Hematopoietic multipotent progenitor cell treated with erythropoietin and hydrocortisone succinate and interleukin-3 and kit ligand, for 6 days (in vitro differentiated cells): ENCODE measurements around the gene SOCS3.

ENCODE experiments used
- DNase-seq: peaks from one replicate; pipeline ENCODE4 v3.0.0-alpha.2; 2015

SOCS3 gene, protein sequence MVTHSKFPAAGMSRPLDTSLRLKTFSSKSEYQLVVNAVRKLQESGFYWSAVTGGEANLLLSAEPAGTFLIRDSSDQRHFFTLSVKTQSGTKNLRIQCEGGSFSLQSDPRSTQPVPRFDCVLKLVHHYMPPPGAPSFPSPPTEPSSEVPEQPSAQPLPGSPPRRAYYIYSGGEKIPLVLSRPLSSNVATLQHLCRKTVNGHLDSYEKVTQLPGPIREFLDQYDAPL

GRCh38 chr17:78359997-78360370 lies at the start of gene SOCS3:
TSS of gene SOCS3 (minus strand) at chr17:78360077. CDS start at chr17:78359095, 982 bp downstream.
- DNase-seq, result peak; percentile 96

GRCh38 chr17:78409191-78409928 lies 49.5 kb upstream of the SOCS3 start:
- DNase-seq, result no peak

GRCh38 chr17:78408476-78409050 lies 48.7 kb upstream of the SOCS3 start:
- no peak for DNase-seq

DNA sequence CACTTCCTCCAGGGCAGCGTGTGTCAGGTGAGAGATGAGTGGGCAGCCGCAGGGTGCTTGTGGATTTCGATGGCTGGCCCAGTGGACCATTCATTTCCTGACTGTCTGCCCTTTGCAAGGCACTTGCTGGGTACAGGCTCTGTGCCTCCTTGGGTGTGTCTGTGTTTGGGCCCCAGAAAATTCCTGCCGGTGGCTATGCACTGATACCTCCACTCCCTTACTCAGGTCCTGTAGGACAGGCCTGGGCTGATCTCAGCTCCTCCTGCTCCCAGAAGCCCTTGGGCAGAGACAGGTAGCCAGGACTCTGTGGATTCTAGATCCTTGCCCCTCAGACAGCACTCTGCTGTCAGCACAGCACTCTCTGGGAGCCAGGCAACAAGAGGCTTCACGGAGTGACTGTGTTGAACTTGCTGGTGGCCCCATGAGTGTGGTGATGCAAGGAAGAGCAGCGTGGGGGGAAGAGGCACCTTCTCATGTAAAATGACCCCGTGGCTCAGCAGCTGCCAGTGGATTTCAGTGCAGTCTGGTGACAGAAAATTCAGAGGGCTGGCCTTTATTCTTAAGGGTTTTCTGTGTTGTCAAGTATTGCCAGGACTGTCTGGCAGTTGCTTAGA lies 47.6 kb upstream of the SOCS3 start:
- no peak for DNase-seq

GRCh38 chr17:78406920-78407319 lies 47.0 kb upstream of the SOCS3 start:
- DNase-seq, result no peak

DNA sequence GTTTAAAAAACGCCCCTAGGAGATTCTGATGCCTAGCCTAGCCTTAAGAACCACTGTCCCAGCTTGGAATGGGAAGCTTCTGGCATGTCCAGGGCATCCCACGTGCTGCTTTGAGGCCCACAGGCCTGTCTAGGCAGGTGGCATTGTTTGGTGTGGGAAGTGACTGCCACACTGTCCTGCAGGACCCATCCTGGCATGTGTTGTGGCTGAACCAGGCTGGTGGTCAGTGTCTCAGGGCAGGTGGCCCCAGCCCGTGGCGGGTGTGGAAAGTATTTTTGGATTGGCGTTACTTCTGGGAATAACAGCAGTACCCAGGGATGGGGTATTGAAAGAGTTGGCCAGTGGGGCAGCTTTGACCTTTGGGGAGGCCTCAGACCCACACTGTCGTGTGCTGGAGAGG lies 46.5 kb upstream of the SOCS3 start:
- DNase-seq, result no peak

- DNase-seq, result no peak
Observed at GRCh38 chr17:78403822-78404221, 43.9 kb upstream of the SOCS3 start.

- DNase-seq, result no peak
Observed at GRCh38 chr17:78401891-78402290, 42.0 kb upstream of the SOCS3 start.

DNA sequence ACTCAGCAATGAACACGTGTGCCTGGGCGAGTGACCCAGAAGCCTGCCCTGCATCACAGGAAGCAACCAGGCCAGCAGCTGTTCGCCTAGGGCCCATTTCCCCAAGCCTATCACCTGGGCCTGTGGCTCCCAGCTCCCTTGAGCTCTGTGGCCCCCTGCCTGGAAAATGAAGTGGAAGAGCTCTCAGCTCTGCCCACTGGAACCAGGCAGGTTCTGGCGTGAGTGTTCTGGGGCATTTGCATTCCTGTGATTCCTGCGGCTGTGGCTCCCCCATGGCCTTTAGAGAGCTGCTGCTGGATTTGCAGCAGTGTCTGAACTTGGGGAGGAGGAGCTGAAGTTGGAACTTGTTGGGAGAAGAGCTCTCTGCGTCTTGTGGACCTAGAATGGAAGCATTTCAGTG lies 41.4 kb upstream of the SOCS3 start:
- no peak for DNase-seq

DNA sequence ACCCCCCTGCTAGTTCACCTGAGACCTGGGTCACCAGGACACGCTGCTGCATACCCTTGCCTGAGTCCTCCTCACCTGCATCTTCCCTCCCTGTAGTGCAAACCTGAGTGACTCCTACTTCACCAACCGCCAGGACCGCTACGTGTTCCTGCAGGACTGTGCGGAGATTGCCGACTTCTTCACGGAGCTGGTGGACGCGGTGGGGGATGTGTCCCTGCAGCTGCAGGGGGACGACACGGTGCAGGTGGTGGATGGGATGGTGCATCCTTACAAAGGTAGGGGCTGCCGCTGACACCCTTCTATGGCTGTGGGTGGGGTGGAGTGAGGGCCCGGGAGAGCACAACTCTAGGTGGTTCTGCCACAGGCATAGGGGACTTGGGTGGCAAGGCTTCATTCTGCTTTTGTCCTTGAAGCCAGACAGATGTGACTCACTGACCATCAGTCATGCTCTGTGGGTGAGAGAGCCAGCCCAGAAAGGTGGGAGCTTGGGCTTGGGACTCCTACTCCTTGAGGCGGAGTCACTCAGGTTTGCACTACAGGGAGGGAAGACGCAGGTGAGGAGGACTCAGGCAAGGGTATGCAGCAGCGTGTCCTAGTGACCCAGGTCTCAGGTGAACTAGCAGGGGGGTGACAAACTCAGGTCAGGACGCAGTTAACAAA lies 40.8 kb upstream of the SOCS3 start:
- DNase-seq, result no peak

GRCh38 chr17:78399693-78400144 lies 39.8 kb upstream of the SOCS3 start:
- DNase-seq, result no peak

GRCh38 chr17:78399028-78399692 lies 39.3 kb upstream of the SOCS3 start:
- DNase-seq, result no peak

DNA sequence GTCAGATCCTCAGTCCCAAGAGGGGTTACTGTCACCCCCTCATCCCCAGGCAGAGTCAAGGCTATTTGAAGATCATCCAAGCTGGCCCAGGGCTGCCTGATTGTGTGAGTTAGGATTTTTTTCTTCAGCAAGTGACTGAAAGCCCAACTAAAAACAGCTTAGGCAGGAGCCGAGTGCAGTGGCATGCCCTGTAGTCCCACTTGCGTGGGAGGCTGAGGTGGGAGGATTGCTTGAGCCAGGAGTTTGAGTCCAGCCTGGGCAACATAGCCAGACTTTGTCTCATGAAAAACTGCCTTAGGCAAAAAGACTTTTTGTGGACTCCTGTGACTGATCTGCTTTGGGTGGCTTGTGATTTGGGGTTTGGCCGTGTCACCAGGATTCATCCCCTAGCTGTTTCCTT lies 38.5 kb upstream of the SOCS3 start:
- no peak for DNase-seq

GRCh38 chr17:78397681-78398101 lies 37.8 kb upstream of the SOCS3 start:
- no peak for DNase-seq

GRCh38 chr17:78396441-78397337 lies 36.8 kb upstream of the SOCS3 start:
- DNase-seq, result no peak

GRCh38 chr17:78395155-78395554 lies 35.3 kb upstream of the SOCS3 start:
- DNase-seq, result no peak

- no peak for DNase-seq
Observed at GRCh38 chr17:78394209-78394608, 34.3 kb upstream of the SOCS3 start.

DNA sequence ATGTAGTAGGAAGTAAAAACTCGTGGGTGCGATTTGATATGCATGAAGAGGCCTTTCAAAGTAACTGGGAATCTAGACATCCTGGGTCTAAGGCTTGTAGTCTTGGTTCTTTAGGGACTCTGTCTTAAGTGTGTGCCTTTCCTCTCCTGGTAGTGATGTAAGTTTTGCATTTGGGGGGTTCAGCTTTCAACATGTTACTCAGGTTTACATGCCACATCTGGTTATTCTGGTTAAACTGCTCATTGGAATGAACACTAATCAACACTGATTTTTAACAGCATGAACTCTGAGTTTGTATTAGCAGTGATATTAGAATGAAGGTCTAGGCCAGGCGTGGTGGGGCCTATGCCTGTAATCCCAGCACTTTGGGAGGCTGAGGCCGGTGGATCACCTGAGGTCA lies 33.7 kb upstream of the SOCS3 start:
- no peak for DNase-seq

DNA sequence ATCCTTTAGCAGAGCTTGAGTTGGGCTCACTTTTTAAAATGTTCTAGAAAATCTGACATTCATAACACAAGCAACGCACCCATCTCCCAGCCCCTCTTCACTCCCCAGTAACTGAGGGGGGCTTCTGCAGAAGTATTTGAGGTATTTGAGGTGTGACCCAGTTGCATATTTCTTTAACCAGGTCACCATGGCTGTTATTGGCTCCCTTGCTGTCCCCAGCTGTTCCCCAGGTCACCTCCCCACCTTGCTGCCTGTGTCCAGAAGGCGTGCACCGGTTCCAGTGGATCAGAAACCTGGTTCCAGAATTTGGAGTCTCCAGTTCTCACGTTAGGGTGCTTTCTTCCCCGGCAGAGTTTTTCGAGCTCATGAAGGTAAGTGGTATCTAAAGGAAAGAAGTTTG lies 32.4 kb upstream of the SOCS3 start:
- no peak for DNase-seq

DNA sequence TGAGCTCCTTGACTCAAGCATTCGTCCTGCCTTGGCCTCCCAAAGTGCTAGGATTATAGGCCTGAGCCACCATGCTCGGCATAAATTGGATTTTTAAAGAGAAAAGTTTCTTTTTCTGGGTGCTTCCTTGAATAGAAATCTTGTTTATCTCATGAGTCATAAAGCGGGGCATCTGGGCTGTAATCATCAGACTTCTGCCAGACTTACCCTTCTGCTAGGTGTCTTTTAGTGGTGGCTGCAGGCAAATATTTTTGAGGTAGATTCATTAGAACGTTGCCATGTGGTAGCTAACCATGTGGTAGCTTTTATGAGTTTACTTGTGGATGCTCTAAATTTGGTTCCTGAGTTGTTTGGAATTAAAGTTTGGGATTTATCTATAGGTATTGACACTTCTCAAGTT lies 32.0 kb upstream of the SOCS3 start:
- DNase-seq, result no peak

DNA sequence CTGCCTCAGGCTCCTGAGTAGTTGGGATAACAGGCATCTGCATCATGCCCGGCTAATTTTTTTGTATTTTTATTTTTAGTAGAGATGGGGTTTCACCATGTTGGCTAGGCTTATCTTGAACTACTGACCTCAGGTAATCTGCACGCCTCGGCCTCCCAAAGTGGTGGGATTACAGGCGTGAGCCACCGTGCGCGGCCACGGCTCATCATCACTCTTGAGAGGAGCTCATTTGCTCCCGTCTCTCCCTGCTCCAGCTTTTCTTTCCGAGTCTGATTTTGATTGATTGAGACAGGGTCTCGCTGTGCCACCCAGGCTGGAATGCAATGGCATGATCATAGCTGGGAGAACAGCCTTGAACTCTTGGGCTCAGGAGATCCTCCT lies 31.2 kb upstream of the SOCS3 start:
- DNase-seq, result no peak
